Nephron (organoid): ENCODE results near the gene PLK3.

Source experiments
- H3K27ac Mint-ChIP-seq, 3 experiments: 2 replicates each; pipeline ENCODE4 v1.8.0; 2020; ENCODE audit warnings: mixed read lengths in 3 of 3, mild to moderate bottlenecking in 2 of 3, moderate library complexity in 1 of 3
- H3K27me3 Mint-ChIP-seq: 2 replicates; pipeline ENCODE4 v1.8.0; 2021; ENCODE audit warnings: low read depth, mild to moderate bottlenecking, moderate library complexity, mixed read lengths
- H3K36me3 Mint-ChIP-seq: 2 replicates; pipeline ENCODE4 v1.8.0; 2020; ENCODE audit warnings: low read depth, mixed read lengths
- H3K4me1 Mint-ChIP-seq: 2 replicates; pipeline ENCODE4 v1.8.0; 2020; ENCODE audit warnings: mixed read lengths
- H3K4me3 Mint-ChIP-seq, 3 experiments: 2 replicates each; pipeline ENCODE4 v1.8.0; 2020; ENCODE audit warnings: mild to moderate bottlenecking in 3 of 3, mixed read lengths in 3 of 3, moderate library complexity in 2 of 3
- H3K9me3 Mint-ChIP-seq: 2 replicates; pipeline ENCODE4 v1.8.0; 2020; ENCODE audit warnings: mixed read lengths
- CTCF ChIP-seq, 3 experiments: fragments of 200-600 bp; sonication (generic); IDR thresholded peaks; one replicate each; pipeline ENCODE4 v1.5.0; 2021; ENCODE audit warnings: antibody characterized with exemption in 3 of 3; ENCODE audit not compliant: unreplicated experiment in 3 of 3

PLK3 gene

DNA sequence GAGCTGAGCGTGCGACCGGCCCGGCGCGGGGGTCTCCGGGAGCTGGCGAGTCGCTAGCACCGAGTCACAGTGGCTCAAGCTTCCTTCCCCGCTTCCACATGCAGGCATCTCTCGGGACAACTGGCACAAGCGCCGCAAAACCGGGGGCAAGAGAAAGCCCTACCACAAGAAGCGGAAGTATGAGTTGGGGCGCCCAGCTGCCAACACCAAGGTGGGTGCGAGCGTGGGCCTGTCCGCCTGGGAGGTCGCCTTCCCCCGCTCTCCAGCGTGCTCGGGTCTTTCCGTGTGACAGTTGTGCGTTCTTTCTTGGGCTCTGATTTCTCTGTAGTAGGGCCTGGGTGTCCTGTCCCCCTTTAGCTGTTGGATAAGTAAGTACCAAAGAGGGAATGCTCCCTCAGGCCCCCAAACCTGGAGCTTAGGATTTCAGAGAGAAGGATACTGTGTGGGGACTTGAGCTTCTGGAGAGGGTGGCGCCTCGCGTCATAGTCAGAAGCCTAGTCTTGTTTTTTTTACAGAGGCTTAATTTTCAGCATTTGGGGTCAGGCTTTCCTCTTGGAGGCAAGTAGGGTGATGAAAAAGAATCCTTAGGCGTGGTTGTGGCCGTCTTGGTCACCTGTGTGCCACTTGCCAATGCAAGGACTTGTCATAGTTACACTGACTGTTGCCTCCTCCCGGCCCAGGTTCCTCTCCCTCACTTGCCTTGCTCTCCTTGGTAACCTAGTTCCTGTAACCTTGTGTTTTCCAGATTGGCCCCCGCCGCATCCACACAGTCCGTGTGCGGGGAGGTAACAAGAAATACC, 24.0 kb upstream of the PLK3 start:
- H3K36me3 Mint-ChIP-seq = peaks cover 36% of the 10 kb centered on the region
- H3K9me3 Mint-ChIP-seq = no peaks in the 10 kb centered on the region
- peaks cover 25% of the 10 kb centered on the region for H3K4me1 Mint-ChIP-seq
- H3K27me3 Mint-ChIP-seq = no peaks in the 10 kb centered on the region
- TF ChIP-seq CTCF (IDR thresholded peaks at IDR 0.05; ENCODE audit: unreplicated experiment in 3 of 3) = no peak
- peak overlapping the region; percentile 91 to 96 (median 96) for H3K27ac Mint-ChIP-seq
- peak overlapping the region; percentile 91 to 93 (median 93) for H3K4me3 Mint-ChIP-seq

DNA sequence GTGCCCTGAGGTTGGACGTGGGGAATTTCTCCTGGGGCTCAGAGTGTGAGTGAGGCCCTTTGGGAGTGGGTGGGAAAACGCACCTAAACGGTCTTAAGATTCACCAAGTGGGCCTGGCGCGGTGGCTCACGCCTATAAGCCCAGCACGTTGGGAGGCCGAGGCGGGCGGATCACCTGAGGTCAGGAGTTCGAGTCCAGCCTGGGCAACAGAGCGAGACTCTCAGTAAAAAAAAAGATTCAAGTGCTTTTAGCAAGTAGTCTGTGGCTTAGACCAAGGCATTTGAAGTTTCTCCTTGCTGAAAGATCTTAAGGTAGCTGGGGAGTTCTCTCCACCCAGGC, 23.5 kb upstream of the PLK3 start:
- peaks cover 25% of the 10 kb centered on the region for H3K4me1 Mint-ChIP-seq
- H3K27ac Mint-ChIP-seq = peak overlapping the region; percentile 91 to 96 (median 96)
- H3K27me3 Mint-ChIP-seq = no peaks in the 10 kb centered on the region
- H3K4me3 Mint-ChIP-seq = peak overlapping the region; percentile 91 to 93 (median 93)
- no peak for TF ChIP-seq CTCF (IDR thresholded peaks at IDR 0.05; ENCODE audit: unreplicated experiment in 3 of 3)
- no peaks in the 10 kb centered on the region for H3K9me3 Mint-ChIP-seq
- peaks cover 42% of the 10 kb centered on the region for H3K36me3 Mint-ChIP-seq

DNA sequence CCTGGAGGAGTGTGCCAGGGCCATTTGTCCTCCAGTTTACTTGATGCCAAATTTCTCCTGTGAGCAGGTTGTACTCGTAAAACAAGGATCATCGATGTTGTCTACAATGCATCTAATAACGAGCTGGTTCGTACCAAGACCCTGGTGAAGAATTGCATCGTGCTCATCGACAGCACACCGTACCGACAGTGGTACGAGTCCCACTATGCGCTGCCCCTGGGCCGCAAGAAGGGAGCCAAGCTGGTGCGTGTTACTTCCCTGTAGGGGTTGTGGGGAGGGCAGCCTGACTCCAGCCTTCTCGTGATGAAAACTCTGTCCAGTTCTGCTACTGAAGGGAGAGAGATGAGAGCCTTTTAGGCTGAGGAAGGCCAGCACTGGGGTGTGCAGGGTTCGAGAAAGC, 22.6 kb upstream of the PLK3 start:
- no peak for TF ChIP-seq CTCF (IDR thresholded peaks at IDR 0.05; ENCODE audit: unreplicated experiment in 3 of 3)
- Mint-ChIP-seq H3K27ac (peak overlapping the region; percentile 25 to 77 (median 64)), H3K4me1 (peaks cover 25% of the 10 kb centered on the region), H3K9me3 (no peaks in the 10 kb centered on the region), H3K4me3 (peak overlapping the region; percentile 91 to 93 (median 93)), H3K27me3 (no peaks in the 10 kb centered on the region), H3K36me3 (peaks cover 42% of the 10 kb centered on the region)

DNA sequence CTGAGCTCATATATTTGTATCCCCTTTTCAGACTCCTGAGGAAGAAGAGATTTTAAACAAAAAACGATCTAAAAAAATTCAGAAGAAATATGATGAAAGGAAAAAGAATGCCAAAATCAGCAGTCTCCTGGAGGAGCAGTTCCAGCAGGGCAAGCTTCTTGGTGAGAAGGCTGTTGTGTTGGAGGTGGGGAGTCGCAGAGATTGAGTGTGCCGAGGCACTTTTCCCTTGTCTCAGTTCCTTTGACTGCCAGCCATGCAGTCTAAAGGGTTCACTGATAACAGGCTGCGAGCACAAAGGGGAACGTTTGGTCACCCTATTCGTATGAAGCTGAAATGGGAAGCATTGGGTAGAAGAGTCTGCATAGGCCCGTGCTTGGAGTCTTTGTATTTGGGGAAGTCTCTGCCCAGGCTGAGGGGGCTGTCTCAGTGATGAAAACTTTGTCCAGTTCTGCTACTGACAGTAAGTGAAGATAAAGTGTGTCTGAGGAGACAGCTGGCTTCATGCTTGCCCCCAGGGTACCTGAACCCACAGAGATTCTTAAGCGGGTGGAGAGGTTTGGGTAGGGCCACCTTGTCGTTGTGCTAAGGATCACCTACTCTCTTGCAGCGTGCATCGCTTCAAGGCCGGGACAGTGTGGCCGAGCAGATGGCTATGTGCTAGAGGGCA, 22.1 kb upstream of the PLK3 start:
- Mint-ChIP-seq H3K27me3 (no peaks in the 10 kb centered on the region), H3K36me3 (peaks cover 42% of the 10 kb centered on the region), H3K9me3 (no peaks in the 10 kb centered on the region), H3K4me1 (peaks cover 25% of the 10 kb centered on the region), H3K27ac (peak overlapping the region in 2 of 3 experiments; percentile 34 to 64), H3K4me3 (peak overlapping the region; percentile 91 to 93 (median 93))
- no peak for TF ChIP-seq CTCF (IDR thresholded peaks at IDR 0.05; ENCODE audit: unreplicated experiment in 3 of 3)

- Mint-ChIP-seq H3K4me1 (peaks cover 32% of the 10 kb centered on the region), H3K27me3 (no peaks in the 10 kb centered on the region), H3K27ac (peak overlapping the region; percentile 1 to 38 (median 8)), H3K9me3 (no peaks in the 10 kb centered on the region), H3K4me3 (peak overlapping the region; percentile 73 to 93 (median 78)), H3K36me3 (peaks cover 49% of the 10 kb centered on the region)
- TF ChIP-seq CTCF (IDR thresholded peaks at IDR 0.05; ENCODE audit: unreplicated experiment in 3 of 3) = no peak
Measured at GRCh38 chr1:44778705-44779576, 21.2 kb upstream of the PLK3 start.
